H9 (cell line): ENCODE data around the gene KCNN2. TPM values are rescaled to one million over a fixed set of nuclear protein-coding genes. Genes with fewer than 3 reads are reported as not detected.

ENCODE experiments used
- DNase-seq: peaks from one replicate; pipeline ENCODE4 v3.0.0-alpha.2; 2017
- H2AFZ ChIP-seq: one replicate; pipeline ENCODE4 v1.6.1; 2013; ENCODE audit warnings: mild to moderate bottlenecking, low read length, control low read depth, moderate library complexity
- H2AK5ac ChIP-seq: 2 replicates; pipeline ENCODE4 v1.6.1; 2013; ENCODE audit warnings: low read length, control low read depth, mixed read lengths; ENCODE audit not compliant: insufficient read length
- H2BK120ac ChIP-seq: one replicate; pipeline ENCODE4 v1.6.1; 2013; ENCODE audit warnings: low read depth, mild to moderate bottlenecking, low read length, control low read depth, inconsistent platforms; ENCODE audit not compliant: poor library complexity, severe bottlenecking
- H2BK12ac ChIP-seq: 2 replicates; pipeline ENCODE4 v1.6.1; 2013; ENCODE audit warnings: low read length, control low read depth, mixed read lengths, low read depth; ENCODE audit not compliant: insufficient read length
- H2BK15ac ChIP-seq: 2 replicates; pipeline ENCODE4 v1.6.1; 2013; ENCODE audit warnings: low read depth, low read length, control low read depth
- H2BK20ac ChIP-seq: one replicate; pipeline ENCODE4 v1.6.1; 2013; ENCODE audit warnings: low read depth, mild to moderate bottlenecking, low read length, control low read depth, inconsistent platforms; ENCODE audit not compliant: poor library complexity, severe bottlenecking
- H2BK5ac ChIP-seq: 2 replicates; pipeline ENCODE4 v1.6.1; 2013; ENCODE audit warnings: low read length, control low read depth, mixed read lengths; ENCODE audit not compliant: insufficient read length
- H3K14ac ChIP-seq: 2 replicates; pipeline ENCODE4 v1.6.1; 2013; ENCODE audit warnings: low read length, control low read depth; ENCODE audit not compliant: insufficient read depth
- H3K18ac ChIP-seq: 2 replicates; pipeline ENCODE4 v1.6.1; 2013; ENCODE audit warnings: low read depth, mild to moderate bottlenecking, mixed read lengths, low read length, control low read depth; ENCODE audit not compliant: insufficient read length
- H3K23ac ChIP-seq: 2 replicates; pipeline ENCODE4 v1.6.1; 2013; ENCODE audit warnings: low read length, control low read depth, mixed read lengths, low read depth; ENCODE audit not compliant: insufficient read length
- H3K23me2 ChIP-seq: 2 replicates; pipeline ENCODE4 v1.6.1; 2013; ENCODE audit warnings: low read depth, mild to moderate bottlenecking, mixed read lengths, low read length, control low read depth; ENCODE audit not compliant: insufficient read length, poor library complexity, severe bottlenecking
- H3K27ac ChIP-seq: 2 replicates; pipeline ENCODE4 v1.5.1; 2013; ENCODE audit warnings: low read length, control low read depth, mixed read lengths, low read depth; ENCODE audit not compliant: insufficient read length
- H3K27me3 ChIP-seq: 2 replicates; pipeline ENCODE4 v1.6.1; 2013; ENCODE audit warnings: low read length, control low read depth, inconsistent platforms; ENCODE audit not compliant: insufficient read depth
- H3K4ac ChIP-seq: 2 replicates; pipeline ENCODE4 v1.6.1; 2013; ENCODE audit warnings: low read depth, mild to moderate bottlenecking, control low read depth, inconsistent platforms, low read length, moderate library complexity
- H3K4me1 ChIP-seq: 2 replicates; pipeline ENCODE4 v1.6.1; 2013; ENCODE audit warnings: low read length, control low read depth, inconsistent platforms; ENCODE audit not compliant: insufficient read depth
- H3K4me2 ChIP-seq: 2 replicates; pipeline ENCODE4 v1.6.1; 2013; ENCODE audit warnings: low read length, control low read depth, mixed read lengths; ENCODE audit not compliant: insufficient read length, insufficient read depth
- H3K56ac ChIP-seq: 2 replicates; pipeline ENCODE4 v1.6.1; 2013; ENCODE audit warnings: low read depth, mild to moderate bottlenecking, mixed read lengths, low read length, control low read depth; ENCODE audit not compliant: insufficient read length
- H3K79me1 ChIP-seq: 2 replicates; pipeline ENCODE4 v1.6.1; 2013; ENCODE audit warnings: low read depth, mild to moderate bottlenecking, moderate library complexity, low read length, control low read depth, inconsistent platforms; ENCODE audit not compliant: insufficient read depth, poor library complexity, severe bottlenecking
- H3K79me2 ChIP-seq: 2 replicates; pipeline ENCODE4 v1.6.1; 2013; ENCODE audit warnings: low read length, control low read depth, inconsistent platforms; ENCODE audit not compliant: insufficient read depth
- H3K9ac ChIP-seq: 2 replicates; pipeline ENCODE4 v1.6.1; 2013; ENCODE audit warnings: low read length, control low read depth, mixed read lengths; ENCODE audit not compliant: insufficient read length; ENCODE audit errors: extremely low read depth
- H3K9me3 ChIP-seq: one replicate; pipeline ENCODE4 v1.6.1; 2013; ENCODE audit warnings: low read depth, low read length, inconsistent platforms; ENCODE audit not compliant: control insufficient read depth
- H3T11ph ChIP-seq: one replicate; pipeline ENCODE4 v1.6.1; 2013; ENCODE audit warnings: mild to moderate bottlenecking, low read length, control low read depth, inconsistent platforms
- H4K20me1 ChIP-seq: one replicate; pipeline ENCODE4 v1.6.1; 2013; ENCODE audit not compliant: control insufficient read depth, insufficient read length, insufficient read depth
- H4K5ac ChIP-seq: 2 replicates; pipeline ENCODE4 v1.6.1; 2013; ENCODE audit warnings: low read depth, mild to moderate bottlenecking, mixed read lengths, low read length, control low read depth; ENCODE audit not compliant: insufficient read length
- H4K8ac ChIP-seq: replicated peaks from 2 replicates; pipeline ENCODE4 v1.6.1; 2013; ENCODE audit warnings: low read length, control low read depth, mixed read lengths, low read depth; ENCODE audit not compliant: insufficient read length
- H4K91ac ChIP-seq: 2 replicates; pipeline ENCODE4 v1.6.1; 2013; ENCODE audit warnings: low read depth, mild to moderate bottlenecking, moderate library complexity, mixed read lengths, low read length, control low read depth; ENCODE audit not compliant: insufficient read length
- H3K27ac Mint-ChIP-seq, 3 experiments: 2 replicates in 2 of 3; 3 replicates in 1 of 3; pipeline ENCODE4 v1.8.0; 2020 to 2021; ENCODE audit warnings: mixed read lengths in 3 of 3, mild to moderate bottlenecking in 1 of 3, moderate library complexity in 1 of 3
- H3K27me3 Mint-ChIP-seq: 2 replicates; pipeline ENCODE4 v1.8.0; 2021; ENCODE audit warnings: low read depth, mild to moderate bottlenecking, moderate library complexity, mixed read lengths
- H3K36me3 Mint-ChIP-seq, 3 experiments: 2 replicates in 2 of 3; 3 replicates in 1 of 3; pipeline ENCODE4 v1.8.0; 2020 to 2021; ENCODE audit warnings: low read depth in 3 of 3, mixed read lengths in 3 of 3; ENCODE audit not compliant: insufficient read depth in 1 of 3
- H3K4me1 Mint-ChIP-seq, 2 experiments: 2 replicates each; pipeline ENCODE4 v1.8.0; 2020; ENCODE audit warnings: mixed read lengths in 2 of 2
- H3K4me3 Mint-ChIP-seq, 2 experiments: 2 replicates in 1 of 2; 3 replicates in 1 of 2; pipeline ENCODE4 v1.8.0; 2020 to 2021; ENCODE audit warnings: mild to moderate bottlenecking in 2 of 2, mixed read lengths in 2 of 2, moderate library complexity in 1 of 2
- H3K9me3 Mint-ChIP-seq, 2 experiments: 2 replicates in 1 of 2; 3 replicates in 1 of 2; pipeline ENCODE4 v1.8.0; 2020; ENCODE audit warnings: mild to moderate bottlenecking in 2 of 2, mixed read lengths in 2 of 2, moderate library complexity in 1 of 2
- CTCF ChIP-seq: fragments of 200-600 bp; sonication (generic); conservative IDR thresholded peaks from 3 replicates; pipeline ENCODE4 v1.8.0; 2021; ENCODE audit warnings: antibody characterized with exemption, mild to moderate bottlenecking
- WGBS: extraction: QIAGEN DNeasy Blood & Tissue Kit; methylation state at CpG from one replicate; pipeline ENCODE4 v1.1.7; 2013; ENCODE audit warnings: missing lambda C conversion rate, low lambda C conversion rate, mixed read lengths; ENCODE audit not compliant: insufficient read length; ENCODE audit errors: extremely low coverage; 5-methylcytosine and 5-hydroxymethylcytosine counted together
- total RNA-seq: library from RNA; stranded (reverse); gene quantifications from 2 replicates; pipeline ENCODE4 v1.2.1, GENCODE V29; 2021

The KCNN2 gene
- total RNA-seq, 1 experiment from 2014 or later = 21.0 TPM

- H3K79me2 ChIP-seq = peaks cover 3% of the 10 kb centered on the region; the same call in 1 of the 2 replicates
- H2BK15ac ChIP-seq = no peak overlapping the region
- H3T11ph ChIP-seq = no peak overlapping the region
- H3K4ac ChIP-seq = no peak overlapping the region
- H4K91ac ChIP-seq = no peak overlapping the region
- no peak overlapping the region for H3K23ac ChIP-seq
- no peak overlapping the region for H3K27ac ChIP-seq
- no peak overlapping the region for H4K5ac ChIP-seq
- Mint-ChIP-seq H3K27me3 (no peaks in the 10 kb centered on the region), H3K36me3 (peaks cover 0 to 1% (median 0%) of the 10 kb centered on the region in 3 experiments; a peak in 1 of 7 replicates), H3K9me3 (no peaks in the 10 kb centered on the region), H3K4me1 (peaks cover 20 to 31% of the 10 kb centered on the region in 2 experiments), H3K27ac (no peak overlapping the region), H3K4me3 (no peak overlapping the region)
- H3K79me1 ChIP-seq = no peaks in the 10 kb centered on the region
- no peak overlapping the region for H3K56ac ChIP-seq
- no peaks in the 10 kb centered on the region for H3K9me3 ChIP-seq
- H3K23me2 ChIP-seq = no peaks in the 10 kb centered on the region
- H3K4me1 ChIP-seq = no peaks in the 10 kb centered on the region; the same call in 1 of the 2 replicates
- H2AFZ ChIP-seq = no peak overlapping the region
- no peak overlapping the region for H2BK120ac ChIP-seq
- no peak overlapping the region for H3K9ac ChIP-seq
- H4K8ac ChIP-seq = no peak overlapping the region
- no peak overlapping the region for H2AK5ac ChIP-seq
- H4K20me1 ChIP-seq = no peaks in the 10 kb centered on the region
- TF ChIP-seq CTCF = no peak
- H2BK12ac ChIP-seq = no peak overlapping the region
- H3K4me2 ChIP-seq = no peak overlapping the region
- DNase-seq = no peak
- H3K27me3 ChIP-seq = no peaks in the 10 kb centered on the region
- WGBS = no CpG with 5 or more reads among the region's 4 CpGs
- no peak overlapping the region for H2BK20ac ChIP-seq
- H3K18ac ChIP-seq = no peak overlapping the region
- H2BK5ac ChIP-seq = no peak overlapping the region
- H3K14ac ChIP-seq = no peak overlapping the region
These were observed 54.4 kb downstream of the KCNN2 start for GRCh38 chr5:114416254-114416653.
